ENCODE measurements around the gene THADA.

THADA gene

GRCh38 chr2:43265001-43265400 lies 330.8 kb downstream of the THADA start:
- TF ChIP-seq CTCF (IDR thresholded peaks at IDR 0.05; ENCODE audit: control insufficient read depth, extremely low read depth, insufficient read depth), result no peak
- no peak for DNase-seq (ENCODE audit: low read depth)
- H3K4me3 ChIP-seq (ENCODE audit: low read depth, low read length), result no peak overlapping the region

GRCh38 chr2:43262951-43263350 lies 332.9 kb downstream of the THADA start:
- H3K4me3 ChIP-seq (ENCODE audit: low read depth, low read length), result no peak overlapping the region
- TF ChIP-seq CTCF (IDR thresholded peaks at IDR 0.05; ENCODE audit: control insufficient read depth, extremely low read depth, insufficient read depth), result no peak
- no peak for DNase-seq (ENCODE audit: low read depth)

GRCh38 chr2:43262239-43262638 lies 333.6 kb downstream of the THADA start:
- no peak for TF ChIP-seq CTCF (IDR thresholded peaks at IDR 0.05; ENCODE audit: control insufficient read depth, extremely low read depth, insufficient read depth)
- H3K4me3 ChIP-seq (ENCODE audit: low read depth, low read length), result no peak overlapping the region
- DNase-seq (ENCODE audit: low read depth), result no peak

GRCh38 chr2:43259512-43259911 lies 336.3 kb downstream of the THADA start:
- H3K4me3 ChIP-seq (ENCODE audit: low read depth, low read length), result no peak overlapping the region
- no peak for TF ChIP-seq CTCF (IDR thresholded peaks at IDR 0.05; ENCODE audit: control insufficient read depth, extremely low read depth, insufficient read depth)
- DNase-seq (ENCODE audit: low read depth), result no peak

- DNase-seq (ENCODE audit: low read depth), result no peak
- H3K4me3 ChIP-seq (ENCODE audit: low read depth, low read length), result no peak overlapping the region
- no peak for TF ChIP-seq CTCF (IDR thresholded peaks at IDR 0.05; ENCODE audit: control insufficient read depth, extremely low read depth, insufficient read depth)
Observed at GRCh38 chr2:43258547-43259156, 337.2 kb downstream of the THADA start.

- no peak for TF ChIP-seq CTCF (IDR thresholded peaks at IDR 0.05; ENCODE audit: control insufficient read depth, extremely low read depth, insufficient read depth)
- no peak overlapping the region for H3K4me3 ChIP-seq (ENCODE audit: low read depth, low read length)
- DNase-seq (ENCODE audit: low read depth), result no peak
Observed at GRCh38 chr2:43255296-43255910, 340.4 kb downstream of the THADA start.

GRCh38 chr2:43254331-43254730 lies 341.5 kb downstream of the THADA start:
- no peak for TF ChIP-seq CTCF (IDR thresholded peaks at IDR 0.05; ENCODE audit: control insufficient read depth, extremely low read depth, insufficient read depth)
- no peak for DNase-seq (ENCODE audit: low read depth)
- no peak overlapping the region for H3K4me3 ChIP-seq (ENCODE audit: low read depth, low read length)

Measured in LNCaP clone FGC (cell line).